Measurements from ENCODE around the gene NDUFAF8.

- no peak for TF ChIP-seq CTCF (IDR thresholded peaks at IDR 0.05)
- TF ChIP-seq EP300 (IDR thresholded peaks at IDR 0.05): no peak
Measured at GRCh38 chr17:81194225-81194760, 44.8 kb upstream of the NDUFAF8 start.
